H1 (cell line): ENCODE data around the gene ZNF521. TPM values are rescaled to one million over a fixed set of nuclear protein-coding genes. Genes with fewer than 3 reads are reported as not detected.

Experiments used
- CBX5 ChIP-seq: fragments of 300-800, 300-1000 bp; sonication (generic); IDR thresholded peaks from 2 replicates; pipeline ENCODE4 v1.7.1; 2016; ENCODE audit warnings: antibody characterized with exemption, low read length, low read depth
- CHD1 ChIP-seq: IDR thresholded peaks from 2 replicates; pipeline ENCODE4 v1.6.1; 2012; ENCODE audit warnings: low read depth, low read length, improper control_type of control experiment
- CHD2 ChIP-seq: IDR thresholded peaks from 2 replicates; pipeline ENCODE4 v1.6.1; 2012; ENCODE audit warnings: low read length, improper control_type of control experiment
- FOSL1 ChIP-seq: IDR thresholded peaks from 2 replicates; pipeline ENCODE4 v1.6.1; 2011; ENCODE audit warnings: mild to moderate bottlenecking, low read depth, low read length, moderate library complexity; ENCODE audit not compliant: insufficient read depth
- JUND ChIP-seq: IDR thresholded peaks from 2 replicates; pipeline ENCODE4 v1.6.1; 2011; ENCODE audit warnings: mild to moderate bottlenecking, improper control_type of control experiment, low read length
- POU5F1 ChIP-seq: IDR thresholded peaks from 2 replicates; pipeline ENCODE4 v1.6.1; 2011; ENCODE audit warnings: low read depth, mild to moderate bottlenecking, low read length, moderate library complexity
- RAD21 ChIP-seq, 2 experiments: IDR thresholded peaks in 1 of 2; conservative IDR thresholded peaks in 1 of 2; 2 replicates each; pipeline ENCODE4 v1.6.1; 2011; ENCODE audit warnings: low read depth in 2 of 2, low read length in 2 of 2, improper control_type of control experiment in 1 of 2, inconsistent platforms in 1 of 2, mild to moderate bottlenecking in 1 of 2, moderate library complexity in 1 of 2
- RXRA ChIP-seq: IDR thresholded peaks from 2 replicates; pipeline ENCODE4 v1.6.1; 2011; ENCODE audit warnings: low read depth, mild to moderate bottlenecking, low read length, moderate library complexity; ENCODE audit not compliant: insufficient read depth
- polyA plus RNA-seq, 7 experiments: library from polyadenylated mRNA; depleted of rRNA in 3 of 7; stranded (reverse) in 5 of 7; unstranded in 2 of 7; fragments of >200 nt in 5 of 7; fragments of 200-250 nt in 2 of 7; gene quantifications; 1 replicate in 5 of 7; 2 replicates in 1 of 7; 4 replicates in 1 of 7; pipeline versions ENCODE4 v1.2.1 to v1.2.3, GENCODE V29; 2011 to 2013; ENCODE audit warnings: missing spikeins in 2 of 7, mixed read lengths in 2 of 7
- total RNA-seq: library from RNA; stranded (reverse); fragmentation: NEBNext Ultra II Directional; extraction: Animal tissue kit (Norgen Biotek cat#: 25700); gene quantifications from 2 replicates; pipeline ENCODE4 v1.2.1, GENCODE V29; 2021
- TF ChIP-seq, protein P1 (sequence below): fragments of 300-600 bp; sonication (generic); IDR thresholded peaks from 2 replicates; pipeline ENCODE4 v1.7.1; 2012; ENCODE audit warnings: low read length, moderate library complexity, mild to moderate bottlenecking, inconsistent platforms; ENCODE audit not compliant: insufficient replicate concordance
- TF ChIP-seq, protein P2 (sequence below): IDR thresholded peaks from 2 replicates; pipeline ENCODE4 v1.6.1; 2012; ENCODE audit warnings: low read length, inconsistent platforms

Gene ZNF521
- total and polyA plus RNA-seq, 2 of the 8 experiments (the other 6 are each of a cell fraction or from before 2014, with no cell fraction given), result 9.5 to 15.8 TPM

DNA sequence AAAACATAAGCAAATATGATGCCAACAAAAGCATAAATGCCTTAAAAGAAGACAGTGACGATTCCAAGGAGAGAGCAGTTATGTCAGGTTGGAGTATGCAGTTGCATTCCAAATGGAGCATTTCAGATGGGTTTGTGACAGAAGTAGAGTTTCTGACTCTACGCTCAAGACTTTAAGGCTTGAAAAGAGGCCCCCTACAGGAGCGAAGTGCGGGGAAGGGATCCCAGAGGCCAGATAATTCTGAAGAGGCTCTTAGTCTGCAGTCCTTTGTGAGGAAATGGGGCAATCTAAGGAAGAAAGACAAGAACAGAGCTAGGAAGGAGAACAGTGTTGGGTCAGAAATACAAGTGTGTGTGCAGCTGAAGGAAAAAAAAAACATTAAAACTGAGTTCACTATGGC lies 95.5 kb downstream of the ZNF521 start (continued):
- TF ChIP-seq, protein P1, sequence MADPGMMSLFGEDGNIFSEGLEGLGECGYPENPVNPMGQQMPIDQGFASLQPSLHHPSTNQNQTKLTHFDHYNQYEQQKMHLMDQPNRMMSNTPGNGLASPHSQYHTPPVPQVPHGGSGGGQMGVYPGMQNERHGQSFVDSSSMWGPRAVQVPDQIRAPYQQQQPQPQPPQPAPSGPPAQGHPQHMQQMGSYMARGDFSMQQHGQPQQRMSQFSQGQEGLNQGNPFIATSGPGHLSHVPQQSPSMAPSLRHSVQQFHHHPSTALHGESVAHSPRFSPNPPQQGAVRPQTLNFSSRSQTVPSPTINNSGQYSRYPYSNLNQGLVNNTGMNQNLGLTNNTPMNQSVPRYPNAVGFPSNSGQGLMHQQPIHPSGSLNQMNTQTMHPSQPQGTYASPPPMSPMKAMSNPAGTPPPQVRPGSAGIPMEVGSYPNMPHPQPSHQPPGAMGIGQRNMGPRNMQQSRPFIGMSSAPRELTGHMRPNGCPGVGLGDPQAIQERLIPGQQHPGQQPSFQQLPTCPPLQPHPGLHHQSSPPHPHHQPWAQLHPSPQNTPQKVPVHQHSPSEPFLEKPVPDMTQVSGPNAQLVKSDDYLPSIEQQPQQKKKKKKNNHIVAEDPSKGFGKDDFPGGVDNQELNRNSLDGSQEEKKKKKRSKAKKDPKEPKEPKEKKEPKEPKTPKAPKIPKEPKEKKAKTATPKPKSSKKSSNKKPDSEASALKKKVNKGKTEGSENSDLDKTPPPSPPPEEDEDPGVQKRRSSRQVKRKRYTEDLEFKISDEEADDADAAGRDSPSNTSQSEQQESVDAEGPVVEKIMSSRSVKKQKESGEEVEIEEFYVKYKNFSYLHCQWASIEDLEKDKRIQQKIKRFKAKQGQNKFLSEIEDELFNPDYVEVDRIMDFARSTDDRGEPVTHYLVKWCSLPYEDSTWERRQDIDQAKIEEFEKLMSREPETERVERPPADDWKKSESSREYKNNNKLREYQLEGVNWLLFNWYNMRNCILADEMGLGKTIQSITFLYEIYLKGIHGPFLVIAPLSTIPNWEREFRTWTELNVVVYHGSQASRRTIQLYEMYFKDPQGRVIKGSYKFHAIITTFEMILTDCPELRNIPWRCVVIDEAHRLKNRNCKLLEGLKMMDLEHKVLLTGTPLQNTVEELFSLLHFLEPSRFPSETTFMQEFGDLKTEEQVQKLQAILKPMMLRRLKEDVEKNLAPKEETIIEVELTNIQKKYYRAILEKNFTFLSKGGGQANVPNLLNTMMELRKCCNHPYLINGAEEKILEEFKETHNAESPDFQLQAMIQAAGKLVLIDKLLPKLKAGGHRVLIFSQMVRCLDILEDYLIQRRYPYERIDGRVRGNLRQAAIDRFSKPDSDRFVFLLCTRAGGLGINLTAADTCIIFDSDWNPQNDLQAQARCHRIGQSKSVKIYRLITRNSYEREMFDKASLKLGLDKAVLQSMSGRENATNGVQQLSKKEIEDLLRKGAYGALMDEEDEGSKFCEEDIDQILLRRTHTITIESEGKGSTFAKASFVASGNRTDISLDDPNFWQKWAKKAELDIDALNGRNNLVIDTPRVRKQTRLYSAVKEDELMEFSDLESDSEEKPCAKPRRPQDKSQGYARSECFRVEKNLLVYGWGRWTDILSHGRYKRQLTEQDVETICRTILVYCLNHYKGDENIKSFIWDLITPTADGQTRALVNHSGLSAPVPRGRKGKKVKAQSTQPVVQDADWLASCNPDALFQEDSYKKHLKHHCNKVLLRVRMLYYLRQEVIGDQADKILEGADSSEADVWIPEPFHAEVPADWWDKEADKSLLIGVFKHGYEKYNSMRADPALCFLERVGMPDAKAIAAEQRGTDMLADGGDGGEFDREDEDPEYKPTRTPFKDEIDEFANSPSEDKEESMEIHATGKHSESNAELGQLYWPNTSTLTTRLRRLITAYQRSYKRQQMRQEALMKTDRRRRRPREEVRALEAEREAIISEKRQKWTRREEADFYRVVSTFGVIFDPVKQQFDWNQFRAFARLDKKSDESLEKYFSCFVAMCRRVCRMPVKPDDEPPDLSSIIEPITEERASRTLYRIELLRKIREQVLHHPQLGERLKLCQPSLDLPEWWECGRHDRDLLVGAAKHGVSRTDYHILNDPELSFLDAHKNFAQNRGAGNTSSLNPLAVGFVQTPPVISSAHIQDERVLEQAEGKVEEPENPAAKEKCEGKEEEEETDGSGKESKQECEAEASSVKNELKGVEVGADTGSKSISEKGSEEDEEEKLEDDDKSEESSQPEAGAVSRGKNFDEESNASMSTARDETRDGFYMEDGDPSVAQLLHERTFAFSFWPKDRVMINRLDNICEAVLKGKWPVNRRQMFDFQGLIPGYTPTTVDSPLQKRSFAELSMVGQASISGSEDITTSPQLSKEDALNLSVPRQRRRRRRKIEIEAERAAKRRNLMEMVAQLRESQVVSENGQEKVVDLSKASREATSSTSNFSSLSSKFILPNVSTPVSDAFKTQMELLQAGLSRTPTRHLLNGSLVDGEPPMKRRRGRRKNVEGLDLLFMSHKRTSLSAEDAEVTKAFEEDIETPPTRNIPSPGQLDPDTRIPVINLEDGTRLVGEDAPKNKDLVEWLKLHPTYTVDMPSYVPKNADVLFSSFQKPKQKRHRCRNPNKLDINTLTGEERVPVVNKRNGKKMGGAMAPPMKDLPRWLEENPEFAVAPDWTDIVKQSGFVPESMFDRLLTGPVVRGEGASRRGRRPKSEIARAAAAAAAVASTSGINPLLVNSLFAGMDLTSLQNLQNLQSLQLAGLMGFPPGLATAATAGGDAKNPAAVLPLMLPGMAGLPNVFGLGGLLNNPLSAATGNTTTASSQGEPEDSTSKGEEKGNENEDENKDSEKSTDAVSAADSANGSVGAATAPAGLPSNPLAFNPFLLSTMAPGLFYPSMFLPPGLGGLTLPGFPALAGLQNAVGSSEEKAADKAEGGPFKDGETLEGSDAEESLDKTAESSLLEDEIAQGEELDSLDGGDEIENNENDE, result no peak
- no peak for TF ChIP-seq RXRA
- TF ChIP-seq POU5F1, result no peak
- TF ChIP-seq, protein P2, sequence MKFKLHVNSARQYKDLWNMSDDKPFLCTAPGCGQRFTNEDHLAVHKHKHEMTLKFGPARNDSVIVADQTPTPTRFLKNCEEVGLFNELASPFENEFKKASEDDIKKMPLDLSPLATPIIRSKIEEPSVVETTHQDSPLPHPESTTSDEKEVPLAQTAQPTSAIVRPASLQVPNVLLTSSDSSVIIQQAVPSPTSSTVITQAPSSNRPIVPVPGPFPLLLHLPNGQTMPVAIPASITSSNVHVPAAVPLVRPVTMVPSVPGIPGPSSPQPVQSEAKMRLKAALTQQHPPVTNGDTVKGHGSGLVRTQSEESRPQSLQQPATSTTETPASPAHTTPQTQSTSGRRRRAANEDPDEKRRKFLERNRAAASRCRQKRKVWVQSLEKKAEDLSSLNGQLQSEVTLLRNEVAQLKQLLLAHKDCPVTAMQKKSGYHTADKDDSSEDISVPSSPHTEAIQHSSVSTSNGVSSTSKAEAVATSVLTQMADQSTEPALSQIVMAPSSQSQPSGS, result no peak
- no peak for TF ChIP-seq FOSL1
- TF ChIP-seq CBX5, result no peak
- TF ChIP-seq CHD2, result no peak
- TF ChIP-seq RAD21 (IDR thresholded peaks at IDR 0.05 in 1 of 2, conservative IDR thresholded peaks at IDR 0.05 in 1 of 2; ENCODE audit: low read depth in 2 of 2, low read length in 2 of 2), result peak in 1 of 2 experiments; percentile 37; a peak in 2 of 4 replicates
- no peak for TF ChIP-seq JUND
- no peak for TF ChIP-seq CHD1
